ENCODE data around the gene NTM.

GRCh38 chr11:131454490-131454889 lies 84.1 kb downstream of the NTM start:
- TF ChIP-seq EZH2 (IDR thresholded peaks at IDR 0.05; ENCODE audit: insufficient read depth, poor library complexity, severe bottlenecking) = no peak
- no peak for TF ChIP-seq EZH2phosphoT487 (IDR thresholded peaks at IDR 0.05; ENCODE audit: insufficient read depth, low read depth)

All from GM23248 (cell line).